Calu3 (cell line): ENCODE data around the gene ICOSLG. TPM values are rescaled to one million over a fixed set of nuclear protein-coding genes. Genes with fewer than 3 reads are reported as not detected.

Experiments
- BruUV-seq: library from RNA; stranded (reverse); fragments of 400-500 nt; replicated peaks from 2 replicates; lab custom pipeline; 2021; lab: Mats Ljungman, UMichigan
- CTCF ChIA-PET: fragments of 300-600 bp; sonication (Branson Sonifier 250); formaldehyde crosslinking; loops from one replicate; lab custom pipeline; 2022; ENCODE audit warnings: antibody characterized with exemption; lab: Charles Lee
- DNase-seq: peaks from one replicate; pipeline ENCODE4 v3.0.0; 2022
- H3K27ac Mint-ChIP-seq: one replicate; pipeline ENCODE4 v1.8.0; 2022; ENCODE audit warnings: mixed read lengths; ENCODE audit not compliant: unreplicated experiment
- H3K27me3 Mint-ChIP-seq: one replicate; pipeline ENCODE4 v1.8.0; 2022; ENCODE audit warnings: mixed read lengths; ENCODE audit not compliant: unreplicated experiment
- H3K36me3 Mint-ChIP-seq: one replicate; pipeline ENCODE4 v1.8.0; 2022; ENCODE audit warnings: mild to moderate bottlenecking, moderate library complexity, mixed read lengths; ENCODE audit not compliant: insufficient read depth, unreplicated experiment
- H3K4me1 Mint-ChIP-seq: one replicate; pipeline ENCODE4 v1.8.0; 2022; ENCODE audit warnings: mild to moderate bottlenecking, low read depth, mixed read lengths; ENCODE audit not compliant: unreplicated experiment
- H3K4me3 Mint-ChIP-seq: one replicate; pipeline ENCODE4 v1.8.0; 2022; ENCODE audit warnings: mild to moderate bottlenecking, low read depth, moderate library complexity, mixed read lengths; ENCODE audit not compliant: unreplicated experiment
- H3K9me3 Mint-ChIP-seq: one replicate; pipeline ENCODE4 v1.8.0; 2022; ENCODE audit warnings: low read depth, mixed read lengths; ENCODE audit not compliant: unreplicated experiment
- CTCF ChIP-seq: fragments of 200-600 bp; IDR thresholded peaks from one replicate; pipeline ENCODE4 v1.8.0; 2022; ENCODE audit warnings: antibody characterized with exemption; ENCODE audit not compliant: unreplicated experiment
- intact Hi-C: fragments of 100-400 bp; cut with micrococcal nuclease; formaldehyde crosslinking; loops from one replicate; pipeline ENCODE4 v1.10.0; 2022; ENCODE audit not compliant: unreplicated experiment
- total RNA-seq: library from RNA; stranded (reverse); gene quantifications from 2 replicates; pipeline ENCODE4 v1.2.3, GENCODE V29; 2022

Gene ICOSLG
- total RNA-seq, 1 experiment from 2014 or later: 3.4 TPM

DNA sequence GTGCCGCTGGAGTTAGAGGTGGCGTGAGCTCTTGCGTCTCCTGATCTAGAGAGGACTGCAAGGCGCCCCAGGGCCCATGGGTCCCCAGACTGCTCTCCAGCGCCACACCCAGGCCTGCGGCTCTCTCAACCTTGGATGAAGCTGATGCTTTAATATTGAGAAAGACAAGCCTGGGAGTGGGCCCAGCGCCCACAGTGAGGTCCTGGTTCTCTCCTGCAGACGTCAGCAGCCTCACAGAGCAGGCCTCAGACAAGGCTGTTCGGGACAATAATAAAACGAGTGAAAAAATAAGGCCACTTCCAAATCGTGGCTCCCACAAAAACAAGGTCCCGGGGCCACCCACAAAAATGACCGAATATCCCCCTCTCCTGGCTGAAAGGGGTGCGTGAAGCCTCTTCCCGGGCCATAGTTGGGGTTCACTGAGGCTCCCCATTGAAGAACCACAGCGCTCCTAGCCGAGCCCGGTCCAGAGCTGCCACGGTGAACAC lies 27.0 kb upstream of the ICOSLG start:
- no peaks in the 10 kb centered on the region for H3K4me1 Mint-ChIP-seq
- TF ChIP-seq CTCF: no peak
- H3K4me3 Mint-ChIP-seq: no peak overlapping the region
- peaks cover 38% of the 10 kb centered on the region for H3K27me3 Mint-ChIP-seq
- CTCF ChIA-PET: no interaction called here
- no peak for DNase-seq
- H3K27ac Mint-ChIP-seq: no peak overlapping the region
- no TSS peak for BruUV-seq
- no peaks in the 10 kb centered on the region for H3K9me3 Mint-ChIP-seq
- intact Hi-C loops: no loop called here
- H3K36me3 Mint-ChIP-seq: no peaks in the 10 kb centered on the region

DNA sequence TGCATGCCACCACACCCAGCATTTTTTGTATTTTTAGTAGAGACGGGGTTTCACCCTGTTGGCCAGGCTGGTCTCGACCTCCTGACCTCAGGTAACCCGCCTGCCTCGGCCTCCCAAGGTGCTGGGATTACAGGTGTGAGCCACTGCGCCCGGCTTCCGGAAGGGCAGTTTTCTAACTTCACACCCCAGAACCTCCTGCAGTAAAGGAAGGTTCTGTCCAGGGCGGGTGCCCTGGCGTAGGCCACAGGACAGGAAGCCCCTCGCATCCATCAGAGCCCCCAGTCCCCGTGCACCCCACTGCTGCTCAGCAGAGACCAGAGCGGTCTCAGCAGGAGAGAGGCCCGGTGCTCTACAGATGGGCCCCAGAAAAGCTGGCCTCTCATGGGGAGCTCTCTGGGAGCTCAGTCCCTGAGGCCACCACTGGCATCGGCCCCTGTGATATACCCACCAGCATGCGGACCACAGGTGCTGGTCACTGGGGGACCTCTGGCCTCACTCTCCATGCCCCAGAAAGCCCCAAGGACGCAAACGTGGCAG lies 25.1 kb upstream of the ICOSLG start:
- CTCF ChIA-PET: no interaction called here
- BruUV-seq: no TSS peak
- no peaks in the 10 kb centered on the region for H3K36me3 Mint-ChIP-seq
- no peak for TF ChIP-seq CTCF
- no peak for DNase-seq
- H3K4me3 Mint-ChIP-seq: no peak overlapping the region
- H3K27me3 Mint-ChIP-seq: peaks cover 32% of the 10 kb centered on the region
- intact Hi-C loops: no loop called here
- no peaks in the 10 kb centered on the region for H3K9me3 Mint-ChIP-seq
- H3K4me1 Mint-ChIP-seq: no peaks in the 10 kb centered on the region
- H3K27ac Mint-ChIP-seq: no peak overlapping the region

DNA sequence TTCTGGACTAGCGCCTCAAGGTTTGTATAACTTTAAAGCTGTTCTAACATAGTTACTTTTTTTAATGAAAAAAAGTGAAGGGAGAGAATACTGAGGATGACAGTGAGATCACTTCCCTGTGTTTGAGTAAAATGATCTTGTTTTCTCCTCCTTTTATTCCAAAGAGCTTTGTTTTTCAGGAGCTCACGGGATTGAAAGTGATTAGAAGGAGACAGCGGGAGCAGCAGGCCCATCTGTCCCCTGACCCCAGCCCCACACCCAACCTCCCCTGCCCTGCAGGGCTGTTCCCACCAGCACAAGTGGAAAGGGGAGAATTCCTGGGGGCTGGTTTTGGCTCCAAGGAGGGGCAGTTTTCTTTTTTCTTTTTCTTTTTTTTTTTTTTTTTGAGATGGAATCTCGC lies 23.0 kb upstream of the ICOSLG start:
- no peak overlapping the region for H3K27ac Mint-ChIP-seq
- no peaks in the 10 kb centered on the region for H3K4me1 Mint-ChIP-seq
- no peaks in the 10 kb centered on the region for H3K36me3 Mint-ChIP-seq
- peaks cover 43% of the 10 kb centered on the region for H3K27me3 Mint-ChIP-seq
- no peak for DNase-seq
- no peaks in the 10 kb centered on the region for H3K9me3 Mint-ChIP-seq
- no TSS peak for BruUV-seq
- intact Hi-C loops: no loop called here
- no peak overlapping the region for H3K4me3 Mint-ChIP-seq
- TF ChIP-seq CTCF: no peak
- CTCF ChIA-PET: no interaction called here

- DNase-seq: no peak
- TF ChIP-seq CTCF: no peak
- no TSS peak for BruUV-seq
- H3K4me3 Mint-ChIP-seq: no peak overlapping the region
- CTCF ChIA-PET: no interaction called here
- H3K36me3 Mint-ChIP-seq: no peaks in the 10 kb centered on the region
- H3K27ac Mint-ChIP-seq: no peak overlapping the region
- intact Hi-C loops: no loop called here
- no peaks in the 10 kb centered on the region for H3K4me1 Mint-ChIP-seq
- H3K9me3 Mint-ChIP-seq: no peaks in the 10 kb centered on the region
- H3K27me3 Mint-ChIP-seq: peaks cover 43% of the 10 kb centered on the region
Observed at GRCh38 chr21:44263221-44263760, 22.5 kb upstream of the ICOSLG start.
